Activated CD4-positive, alpha-beta T cell treated with anti-CD3 and anti-CD28 coated beads, Interleukin-10, Interleukin-2, amounts not matched to agents 100 ng/mL and 50 ng/mL, durations not matched to agents 16 hours and 8 hours (primary cell): ENCODE results near the gene PAN2.
"Not testable (repeated sequence)": the region's sequence is repeated elsewhere in the genome, so short reads cannot be mapped to it uniquely, and the experiment has no call there.

ENCODE experiments used
- DNase-seq: peaks from one replicate; pipeline ENCODE4 v3.0.0-alpha.2; 2020

PAN2 gene

DNA sequence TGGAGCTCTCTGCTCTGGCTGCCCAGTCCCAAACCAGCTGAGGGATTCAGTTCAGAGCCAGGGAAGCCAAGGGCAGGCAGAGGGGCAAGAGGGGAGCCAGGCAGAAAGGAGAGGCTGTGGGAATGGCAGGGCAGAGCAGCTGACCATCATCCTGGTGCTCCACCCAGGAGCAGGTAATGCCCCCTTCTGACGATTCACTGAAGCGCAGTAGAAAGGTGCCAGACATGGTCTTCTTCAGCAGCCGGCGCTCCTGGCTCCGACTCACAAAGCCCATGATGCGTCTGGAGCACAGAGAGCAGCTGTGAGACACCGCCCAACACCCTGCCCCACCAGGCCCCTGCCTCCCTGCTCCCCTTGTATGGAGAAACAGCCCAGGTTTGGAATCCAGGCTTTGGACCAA is 12.9 kb upstream of the PAN2 start:
- DNase-seq, result no peak

DNA sequence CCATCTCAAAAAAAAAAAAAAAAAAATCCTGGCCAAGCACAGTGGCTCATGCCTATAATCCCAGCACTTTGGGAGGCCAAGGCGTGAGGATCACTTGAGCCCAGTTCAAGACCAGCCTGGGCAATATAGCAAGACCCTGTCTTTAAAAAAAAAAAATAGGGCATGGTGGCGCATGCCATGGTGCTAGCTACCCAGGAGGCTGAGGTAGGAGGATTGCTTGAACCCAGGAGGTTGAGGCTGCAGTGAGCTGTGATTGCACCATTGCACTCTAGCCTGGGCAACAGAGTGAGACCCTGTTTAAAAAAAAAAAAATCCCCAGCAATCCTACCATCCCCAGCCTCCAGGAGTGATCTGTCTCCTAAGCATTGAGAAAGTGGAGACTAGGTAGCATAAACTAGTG is 8.5 kb upstream of the PAN2 start:
- not testable (repeated sequence) for DNase-seq

DNA sequence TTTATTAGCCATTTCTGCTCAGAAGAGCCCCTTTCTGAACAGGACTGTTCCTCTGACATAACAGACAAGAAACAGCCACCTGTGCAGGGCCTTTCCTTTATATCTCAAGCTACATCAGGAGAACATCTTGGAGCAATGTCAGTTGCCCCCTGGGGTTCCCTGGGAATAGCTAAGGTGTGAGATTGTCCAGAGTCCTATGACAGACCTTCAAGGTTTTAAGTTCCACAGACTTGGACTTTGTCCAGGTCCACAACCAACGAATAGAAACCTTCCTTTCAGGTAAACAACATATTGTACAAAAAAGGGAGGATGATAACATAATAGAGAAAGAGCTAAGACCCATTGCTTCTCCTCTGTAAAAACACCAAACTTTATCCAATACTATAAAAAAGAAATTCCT is 7.8 kb upstream of the PAN2 start:
- DNase-seq, result no peak

DNA sequence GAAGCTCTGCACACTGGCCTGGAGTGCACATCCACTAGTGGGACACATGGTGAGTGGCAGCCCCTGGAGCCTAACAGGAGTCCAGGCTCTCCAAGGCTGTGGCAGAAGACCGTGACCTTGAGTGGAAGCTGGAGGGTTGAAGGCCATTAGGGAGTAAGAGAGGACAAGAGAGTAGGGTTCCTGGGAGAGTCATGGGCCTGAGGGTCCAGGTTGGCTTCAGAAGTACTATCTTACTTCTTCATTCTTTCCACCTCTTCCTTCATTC is 5.3 kb upstream of the PAN2 start:
- DNase-seq, result no peak

DNA sequence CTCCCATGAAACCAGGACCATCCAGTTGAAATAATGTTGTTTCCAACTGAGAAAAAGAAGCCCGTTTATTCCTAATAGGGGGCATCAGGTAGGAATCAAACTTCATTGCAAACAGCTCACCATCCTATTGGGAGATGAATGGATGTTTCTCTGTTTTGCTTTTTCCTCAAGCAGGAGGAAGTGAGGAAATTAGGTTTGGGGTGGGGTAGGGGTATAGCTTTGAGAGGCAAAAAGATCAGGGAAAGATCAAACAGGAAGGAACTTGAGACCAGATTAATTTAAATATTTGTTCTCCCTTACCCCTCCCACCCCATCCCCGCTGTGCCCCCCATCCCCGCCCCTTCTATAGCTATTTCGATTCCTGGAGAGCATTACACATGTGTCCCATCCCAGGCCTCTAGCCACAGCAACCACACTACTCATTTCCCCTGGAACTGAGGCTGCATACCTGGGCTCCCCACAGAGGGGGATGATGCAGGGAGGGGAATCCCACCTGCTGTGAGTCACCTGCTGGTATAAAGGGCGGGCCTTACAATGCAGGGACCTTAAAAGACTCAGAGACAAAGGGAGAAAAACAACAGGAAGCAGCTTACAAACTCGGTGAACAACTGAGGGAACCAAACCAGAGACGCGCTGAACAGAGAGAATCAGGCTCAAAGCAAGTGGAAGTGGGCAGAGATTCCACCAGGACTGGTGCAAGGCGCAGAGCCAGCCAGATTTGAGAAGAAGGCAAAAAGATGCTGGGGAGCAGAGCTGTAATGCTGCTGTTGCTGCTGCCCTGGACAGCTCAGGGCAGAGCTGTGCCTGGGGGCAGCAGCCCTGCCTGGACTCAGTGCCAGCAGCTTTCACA is 4.7 kb upstream of the PAN2 start, which contains the start of gene IL23A:
Gene IL23A, plus strand, starts transcription at position 577 of the 850 bp plus-strand sequence. Its CDS starts 161 bp downstream, at position 738.
- peak; percentile 89 for DNase-seq

DNA sequence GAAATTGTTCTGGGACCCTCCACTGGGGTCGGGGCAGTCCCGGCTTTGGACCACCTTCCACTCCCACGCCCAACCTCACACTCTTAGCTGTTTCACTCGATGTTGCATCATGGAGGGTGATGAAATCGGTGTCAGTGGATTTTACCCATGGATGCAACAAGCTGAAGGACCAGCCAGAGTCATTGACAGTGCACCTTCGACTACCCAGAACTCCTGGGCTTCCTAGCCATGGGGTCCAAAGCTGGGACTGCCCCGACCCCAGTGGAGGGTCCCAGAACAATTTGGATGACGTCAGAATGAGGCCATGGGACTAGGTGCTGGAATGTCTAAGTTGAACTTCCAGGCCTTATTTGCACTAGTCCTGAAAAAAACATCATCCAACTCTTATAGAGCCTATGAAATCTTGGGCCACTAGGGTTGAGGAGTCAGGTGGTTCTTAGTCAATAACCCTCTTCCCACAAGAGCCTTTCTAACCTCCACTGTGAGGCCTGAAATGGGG is 4.0 kb upstream of the PAN2 start:
- no peak for DNase-seq

DNA sequence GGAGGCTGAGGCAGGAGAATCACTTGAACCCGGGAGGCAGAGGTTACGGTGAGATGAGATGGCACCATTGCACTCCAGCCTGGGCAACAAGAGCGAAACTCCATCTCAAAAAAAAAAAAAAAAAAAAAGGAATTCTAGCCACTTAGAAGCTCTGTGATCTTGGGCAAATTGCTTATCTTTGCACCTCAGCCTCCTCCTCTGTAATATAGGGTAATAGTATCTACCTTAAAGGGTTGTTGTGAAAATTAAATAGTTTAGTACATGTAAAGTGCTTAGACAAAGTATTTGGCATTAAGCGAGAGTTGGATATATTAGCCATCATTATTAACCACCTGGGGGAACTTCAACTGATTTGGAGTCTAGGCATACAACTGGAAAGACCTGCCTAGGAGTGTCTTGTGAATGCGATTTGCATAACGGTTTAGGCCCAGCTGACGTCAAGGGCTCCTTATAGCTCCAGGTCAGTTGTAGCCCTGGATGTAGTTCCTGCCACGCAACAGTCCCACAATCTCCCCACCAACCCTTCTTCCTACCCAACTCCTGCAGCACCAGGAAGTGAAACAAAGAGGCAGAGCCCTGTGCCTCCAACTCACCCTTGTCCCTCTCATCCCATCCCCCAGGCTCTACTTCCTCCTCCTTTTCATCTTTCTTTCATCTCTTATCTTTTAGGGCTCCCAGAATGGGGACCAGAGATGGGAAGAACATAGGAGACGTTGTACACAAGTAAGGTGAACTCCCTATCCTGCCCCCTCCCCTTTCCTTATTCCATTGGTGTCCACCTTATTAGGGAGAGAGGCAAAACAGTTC is 2.8 kb upstream of the PAN2 start:
- no peak for DNase-seq

DNA sequence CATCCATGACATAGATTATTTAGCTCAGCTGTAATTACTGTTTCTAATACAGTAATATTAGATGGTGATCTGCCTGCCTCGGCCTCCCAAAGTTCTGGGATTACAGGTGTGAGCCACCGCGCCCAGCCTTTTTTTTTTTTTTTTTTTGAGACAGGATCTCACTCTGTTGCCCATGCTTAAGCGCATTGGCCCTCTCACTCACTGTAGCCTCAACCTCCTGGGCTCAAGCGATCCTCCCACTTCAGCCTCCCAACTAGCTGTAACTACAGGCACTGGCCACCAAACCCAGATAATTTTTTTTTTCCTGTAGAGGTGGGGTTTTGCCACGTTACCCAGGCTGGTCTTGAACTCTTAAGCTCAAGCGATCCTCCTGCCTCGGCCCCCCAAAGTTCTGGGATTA is 1.7 kb upstream of the PAN2 start:
- not testable (repeated sequence) for DNase-seq

DNA sequence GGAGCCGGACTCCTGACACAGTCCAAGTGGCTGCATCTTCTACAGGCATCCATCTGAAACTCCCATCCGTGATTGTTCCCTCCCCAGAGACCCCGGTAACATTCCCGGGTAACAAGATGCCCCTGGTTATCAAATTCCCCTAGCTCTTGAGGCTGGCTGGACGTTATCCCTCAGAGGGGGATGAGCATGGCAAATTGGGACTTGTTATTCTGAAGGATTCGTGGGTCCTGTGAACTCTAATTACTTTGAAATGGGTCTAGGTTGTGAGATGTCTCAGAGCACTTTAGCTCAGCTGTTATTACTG is 642 bp upstream of the PAN2 start:
- DNase-seq, result no peak

DNA sequence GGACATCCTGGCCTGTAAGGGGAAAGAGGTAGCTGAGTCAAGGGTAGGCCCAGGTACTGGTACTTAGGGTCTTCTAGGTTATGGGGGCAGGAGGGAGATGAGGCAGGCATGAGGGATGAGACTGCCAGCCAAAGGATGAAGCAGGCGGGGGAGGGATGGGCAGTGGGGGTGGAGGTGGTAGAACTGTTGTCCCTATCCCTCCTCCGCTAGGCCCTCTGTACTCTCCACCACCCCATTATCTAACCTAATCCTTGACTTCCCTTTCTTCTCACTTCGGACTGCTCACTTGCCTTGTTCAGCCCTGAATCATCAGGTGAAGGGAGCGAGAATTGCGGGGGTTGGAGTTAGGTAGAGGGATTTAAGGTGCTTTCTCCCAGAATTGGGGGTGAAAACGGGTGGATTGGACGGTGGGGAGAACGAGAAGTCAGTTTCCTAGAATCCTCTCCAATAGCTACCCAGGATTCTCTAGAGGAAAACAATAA is 562 bp downstream of the PAN2 start:
- no peak for DNase-seq

DNA sequence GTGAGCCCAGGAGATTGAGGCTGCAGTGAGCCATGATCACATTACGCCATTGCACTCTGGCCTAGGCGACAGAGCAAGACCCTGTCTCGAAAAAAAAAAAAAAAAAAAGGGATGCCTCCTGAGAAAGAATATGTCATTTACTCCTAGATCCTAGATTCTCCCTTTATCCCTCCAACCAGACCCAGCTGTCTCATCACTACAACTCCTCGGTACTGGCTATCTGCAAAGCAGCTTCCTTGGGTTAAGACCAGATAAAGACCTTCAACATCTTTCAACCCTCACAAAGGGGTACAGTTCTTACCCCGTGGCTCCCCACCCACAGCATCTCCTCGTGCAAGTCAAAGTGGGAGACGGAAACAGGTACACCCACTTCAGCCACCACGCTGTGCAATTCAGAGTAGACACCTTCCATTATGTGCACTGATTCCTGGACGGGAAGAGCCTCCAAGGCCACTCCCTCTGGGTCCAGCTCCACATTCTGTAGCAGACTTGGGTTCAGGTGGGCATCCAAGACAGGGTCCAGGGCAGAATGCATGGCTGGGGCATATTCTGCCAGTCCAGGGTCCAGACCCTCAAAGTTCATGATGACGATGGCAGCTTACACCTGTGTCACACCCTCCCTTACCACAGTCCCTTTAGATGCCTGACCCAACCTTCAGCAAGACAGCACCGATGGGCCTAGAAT is 1.1 kb downstream of the PAN2 start:
- DNase-seq, result no peak

DNA sequence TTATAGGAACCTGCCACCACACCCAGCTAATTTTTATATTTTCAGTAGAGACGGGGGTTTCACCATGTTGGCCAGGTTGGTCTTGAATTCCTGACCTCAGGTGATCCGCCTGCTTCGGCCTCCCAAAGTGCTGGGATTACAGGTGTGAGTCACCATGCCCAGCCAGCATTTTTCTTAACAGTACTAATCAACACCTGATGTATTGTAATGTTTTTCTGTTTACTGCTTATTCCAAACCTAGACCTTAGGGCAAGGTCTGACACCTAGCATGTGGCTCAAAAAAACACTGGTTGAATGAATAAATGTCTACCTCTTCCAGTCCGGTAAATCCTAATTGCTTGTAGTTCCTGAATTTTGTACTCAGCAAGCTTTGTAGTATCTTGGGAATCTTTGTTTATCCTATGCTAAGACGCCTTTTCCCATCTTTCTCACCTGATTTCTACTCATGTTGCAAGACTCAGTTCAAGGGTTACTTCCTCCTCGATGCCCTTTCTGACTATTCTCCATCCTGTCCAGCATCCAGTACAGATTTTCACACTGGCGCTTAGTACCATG is 2.8 kb downstream of the PAN2 start:
- no peak for DNase-seq

DNA sequence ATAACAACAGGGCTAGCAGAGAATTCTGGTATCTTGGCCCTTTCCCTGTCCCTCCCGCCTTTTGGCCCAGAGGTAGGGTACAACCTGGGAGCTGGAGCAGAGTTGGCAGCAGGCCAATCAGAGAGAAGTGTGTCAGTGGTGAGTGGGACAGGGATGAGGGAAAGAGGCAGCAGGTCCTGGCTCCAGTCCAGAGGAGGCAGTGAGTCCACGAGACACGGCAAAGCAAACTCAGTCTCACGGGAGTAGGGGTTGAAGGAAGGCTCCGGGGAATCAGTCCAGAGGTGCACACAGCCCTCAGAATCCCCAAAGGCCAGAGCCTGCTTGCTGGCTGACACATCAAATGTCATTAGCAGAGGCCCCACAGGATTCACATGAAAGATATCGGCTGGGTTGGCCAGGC is 7.3 kb downstream of the PAN2 start:
- no peak for DNase-seq

DNA sequence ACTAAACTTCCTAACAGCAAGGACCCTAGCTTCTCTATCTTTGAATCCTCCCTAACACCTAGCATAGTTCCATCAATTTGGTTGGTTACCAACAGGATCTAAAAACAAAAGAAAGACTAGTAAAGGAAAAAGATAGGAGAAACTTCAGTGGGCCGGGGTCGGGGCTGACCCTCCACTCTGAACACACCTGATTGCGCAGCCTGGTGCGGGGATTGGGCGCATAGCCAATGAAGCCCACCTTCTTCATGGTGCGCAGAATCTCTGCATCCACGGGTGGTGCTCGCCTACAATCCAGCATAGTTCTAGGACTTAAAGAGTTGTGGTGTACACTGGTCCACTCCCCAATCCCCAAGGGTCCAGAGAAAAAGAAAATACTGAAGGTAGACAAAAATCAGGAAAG is 7.7 kb downstream of the PAN2 start:
- DNase-seq, result no peak

DNA sequence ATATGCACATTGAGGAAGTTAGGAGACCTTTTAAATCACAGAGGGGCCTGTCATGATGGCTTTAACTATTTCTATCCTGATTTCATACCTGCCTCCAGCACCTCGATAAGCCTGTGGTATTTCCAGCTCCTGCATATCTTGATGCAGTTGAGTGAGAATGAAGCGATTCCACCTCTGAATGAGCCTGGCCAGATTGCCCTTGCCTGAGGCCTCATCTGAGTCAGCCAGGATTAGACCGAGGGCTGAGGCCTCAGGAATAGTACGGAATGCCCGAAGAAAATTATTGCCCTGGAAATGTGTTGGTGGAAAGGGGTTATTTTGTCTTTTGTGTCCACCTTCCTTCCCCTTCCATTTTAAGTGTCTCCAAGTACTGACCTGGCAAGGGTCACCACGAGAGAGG is 9.6 kb downstream of the PAN2 start:
- DNase-seq, result no peak

DNA sequence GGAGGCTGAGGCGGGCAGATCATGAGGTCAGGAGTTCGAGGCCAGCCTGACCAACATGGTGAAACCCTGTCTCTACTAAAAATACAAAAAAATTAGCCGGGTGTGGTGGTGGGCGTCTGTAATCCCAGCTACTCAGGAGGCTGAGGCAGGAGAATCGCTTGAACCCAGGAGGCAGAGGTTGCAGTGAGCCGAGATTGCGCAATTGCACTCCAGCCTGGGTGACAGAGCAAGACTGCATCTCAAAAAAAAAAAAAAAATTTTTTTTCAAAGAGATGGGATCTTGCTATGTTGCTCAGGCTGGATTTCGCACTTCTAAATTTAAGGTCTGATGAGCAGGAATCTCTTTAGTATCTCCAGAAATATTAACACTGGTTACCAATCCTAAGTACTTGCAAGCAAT is 12.2 kb downstream of the PAN2 start:
- DNase-seq, result not testable (repeated sequence)

DNA sequence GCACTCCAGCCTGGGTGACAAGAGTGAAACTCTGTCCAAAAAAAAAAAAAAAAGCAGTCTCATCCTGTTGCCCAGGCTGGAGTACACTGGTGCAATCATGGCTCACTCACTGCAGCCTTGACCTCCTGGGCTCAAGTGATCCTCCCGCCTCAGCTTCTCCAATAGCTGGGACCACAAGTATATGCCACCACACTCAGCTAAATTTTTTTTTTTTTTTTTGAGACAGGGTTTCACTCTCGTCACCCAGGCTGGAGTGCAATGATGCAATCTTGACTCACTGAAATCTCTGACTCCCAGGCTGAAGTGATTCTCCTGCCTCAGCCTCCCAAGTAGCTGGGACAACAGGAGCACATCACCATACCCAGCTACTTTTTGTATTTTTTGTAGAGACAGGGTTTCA is 12.8 kb downstream of the PAN2 start:
- DNase-seq, result peak; percentile 20

DNA sequence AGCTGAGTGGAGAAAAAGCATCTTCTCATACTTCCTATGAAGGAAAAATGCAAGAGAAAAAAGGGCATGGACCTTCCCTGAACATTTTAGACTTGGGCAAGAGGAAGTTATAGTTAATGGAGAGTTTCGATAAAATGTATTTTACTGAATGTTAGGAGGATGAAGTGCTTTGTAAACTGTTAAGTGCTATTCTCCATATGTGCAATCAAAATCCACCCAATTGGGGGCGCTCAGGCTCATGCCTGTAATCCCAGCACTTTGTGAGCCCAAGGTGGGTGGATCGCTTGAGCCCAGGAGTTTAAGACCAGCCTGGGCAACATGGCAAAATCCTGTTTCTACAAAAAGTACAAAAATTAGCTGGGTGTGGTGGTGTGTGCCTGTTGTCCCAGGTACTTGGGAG is 16.1 kb downstream of the PAN2 start:
- DNase-seq, result no peak

DNA sequence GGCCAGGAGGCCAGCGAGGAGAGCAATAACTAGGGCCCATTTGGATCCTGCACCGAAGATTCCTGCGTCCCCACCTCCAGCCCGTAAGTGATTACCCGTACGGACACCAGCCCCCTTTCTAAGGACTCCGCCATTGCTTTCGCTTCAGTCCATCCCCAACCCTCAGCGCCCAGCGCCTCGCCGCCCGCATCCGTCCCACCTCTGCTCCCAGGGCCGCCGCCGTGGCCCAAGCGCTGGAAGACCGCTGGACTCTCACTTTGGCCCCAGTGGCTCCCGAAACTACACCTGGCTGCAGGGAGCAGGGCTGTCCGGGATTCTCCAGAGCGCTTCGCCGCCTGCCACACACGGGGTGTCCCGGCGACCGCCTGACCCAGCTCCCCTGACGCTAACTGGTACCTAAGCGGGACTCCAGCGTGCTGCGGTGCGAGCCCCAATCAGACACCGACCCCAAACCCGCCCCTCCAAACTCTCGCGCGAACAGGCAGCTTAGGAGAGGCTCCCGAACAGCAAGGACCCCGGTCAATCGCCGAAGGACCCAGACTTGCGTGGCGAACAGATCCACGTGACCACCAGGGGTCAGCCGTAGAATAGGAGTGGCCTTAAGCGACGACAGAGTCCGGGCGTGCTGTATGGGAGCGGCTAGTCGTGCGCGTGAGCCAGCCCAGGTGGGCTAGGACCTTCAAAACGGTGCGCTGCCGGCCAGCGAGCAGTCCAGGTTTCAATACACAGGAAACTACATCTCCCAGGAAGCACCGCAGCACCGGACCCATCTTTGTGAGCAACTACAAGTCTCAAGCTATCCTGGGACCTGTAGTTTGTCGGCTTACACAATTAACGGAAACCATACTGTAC is 18.0 kb downstream of the PAN2 start, which contains the start of gene CNPY2:
Gene CNPY2, minus strand, starts transcription at position 367 of the 852 bp plus-strand sequence. CDS start 771 bp downstream, outside the sequence.
- peak; percentile 98 for DNase-seq

DNA sequence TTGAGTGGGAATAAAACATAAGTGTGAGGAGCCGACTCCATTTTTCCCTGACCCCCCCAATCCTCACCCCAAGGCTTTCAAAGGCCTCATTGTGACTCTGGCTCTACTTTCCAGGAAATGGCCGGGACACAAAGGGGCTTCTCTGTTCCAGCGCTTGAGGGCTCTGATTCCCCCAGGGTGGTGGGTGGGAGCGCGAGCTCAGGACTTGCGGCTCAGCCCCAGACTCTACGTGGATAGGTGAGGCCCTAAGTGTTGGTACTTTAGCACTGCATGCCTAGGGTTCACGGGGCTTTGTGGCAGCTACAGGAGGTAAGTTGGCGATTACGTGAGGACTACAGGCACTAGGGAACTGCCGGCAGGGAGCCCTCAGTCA is 18.6 kb downstream of the PAN2 start:
- no peak for DNase-seq

DNA sequence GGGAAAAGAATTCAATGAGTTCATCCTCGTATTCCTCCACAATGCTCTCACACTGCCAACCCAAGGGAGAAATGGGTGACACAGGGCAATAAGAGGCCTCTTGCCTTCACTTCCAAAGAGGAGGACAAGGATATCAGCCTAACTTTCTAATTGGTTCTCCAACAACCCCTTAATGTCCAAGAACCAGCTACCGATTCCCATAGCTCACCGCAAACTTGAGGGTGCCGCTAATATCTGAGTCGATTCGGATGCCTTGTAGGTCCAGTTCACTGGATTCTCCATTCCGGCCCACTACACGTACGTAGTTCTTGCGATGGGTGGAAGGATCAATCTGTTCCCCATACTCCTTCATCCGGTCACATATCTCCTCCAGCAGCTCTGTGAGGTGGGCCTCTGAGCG is 22.8 kb downstream of the PAN2 start:
- DNase-seq, result no peak

DNA sequence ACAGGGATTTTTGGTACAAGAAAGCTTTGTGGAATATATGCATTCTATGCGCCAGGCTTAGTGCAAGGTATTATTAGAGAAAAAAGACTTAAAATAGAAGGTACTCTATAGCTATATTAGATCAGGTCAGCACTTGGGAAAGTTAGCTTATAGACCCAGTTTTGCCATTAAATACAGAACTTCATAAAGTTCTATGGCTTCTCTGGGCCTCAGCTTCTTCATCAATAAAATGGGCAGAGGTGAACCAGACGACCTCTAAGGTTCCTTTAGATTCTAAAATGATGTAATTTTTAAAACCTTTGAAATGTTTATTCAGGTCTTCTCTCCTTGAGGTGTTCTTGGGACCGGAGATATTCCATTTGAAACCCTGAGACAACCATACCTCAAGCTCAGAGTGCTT is 25.1 kb downstream of the PAN2 start:
- no peak for DNase-seq
